ENCODE measurements around the gene GCC1.

The GCC1 gene

GRCh38 chr7:127585044-127585953, at the start of gene GCC1:
Gene GCC1 (minus strand): TSS chr7:127585596. CDS start chr7:127585182, 414 bp downstream.
- peak; percentile 87 for DNase-seq (ENCODE audit: low read depth, low spot score)

- no peak for DNase-seq (ENCODE audit: low read depth, low spot score)
These were observed 47.0 kb upstream of the GCC1 start for GRCh38 chr7:127632276-127632910.

GRCh38 chr7:127629268-127629854, 44.0 kb upstream of the GCC1 start:
- no peak for DNase-seq (ENCODE audit: low read depth, low spot score)

GRCh38 chr7:127628445-127628844, 43.0 kb upstream of the GCC1 start:
- no peak for DNase-seq (ENCODE audit: low read depth, low spot score)

- DNase-seq (ENCODE audit: low read depth, low spot score) = no peak
These were observed 39.9 kb upstream of the GCC1 start for GRCh38 chr7:127625331-127625730.

GRCh38 chr7:127620406-127621233, 35.2 kb upstream of the GCC1 start:
- DNase-seq (ENCODE audit: low read depth, low spot score) = no peak

GRCh38 chr7:127619681-127620405, 34.4 kb upstream of the GCC1 start:
- no peak for DNase-seq (ENCODE audit: low read depth, low spot score)

- no peak for DNase-seq (ENCODE audit: low read depth, low spot score)
These were observed 33.4 kb upstream of the GCC1 start for GRCh38 chr7:127618775-127619174.

- DNase-seq (ENCODE audit: low read depth, low spot score) = no peak
These were observed 32.6 kb upstream of the GCC1 start, which contains the start of gene PAX4 for GRCh38 chr7:127618042-127618441. Gene PAX4 (minus strand): TSS chr7:127618142. CDS start chr7:127615928, 2,214 bp downstream.

- DNase-seq (ENCODE audit: low read depth, low spot score) = no peak
These were observed 31.3 kb upstream of the GCC1 start for GRCh38 chr7:127616724-127617123.

GRCh38 chr7:127612263-127612662, 26.9 kb upstream of the GCC1 start:
- DNase-seq (ENCODE audit: low read depth, low spot score) = no peak

GRCh38 chr7:127609297-127609696, 23.9 kb upstream of the GCC1 start:
- no peak for DNase-seq (ENCODE audit: low read depth, low spot score)

- no peak for DNase-seq (ENCODE audit: low read depth, low spot score)
These were observed 23.1 kb upstream of the GCC1 start for GRCh38 chr7:127608446-127608845.

GRCh38 chr7:127600885-127601284, 15.5 kb upstream of the GCC1 start:
- no peak for DNase-seq (ENCODE audit: low read depth, low spot score)

- DNase-seq (ENCODE audit: low read depth, low spot score) = no peak
These were observed 12.9 kb upstream of the GCC1 start for GRCh38 chr7:127598318-127598717.

- no peak for DNase-seq (ENCODE audit: low read depth, low spot score)
These were observed 10.3 kb upstream of the GCC1 start for GRCh38 chr7:127595737-127596136.

- no peak for DNase-seq (ENCODE audit: low read depth, low spot score)
These were observed 9.1 kb upstream of the GCC1 start for GRCh38 chr7:127594490-127594889.

GRCh38 chr7:127592550-127592949, 7.2 kb upstream of the GCC1 start:
- no peak for DNase-seq (ENCODE audit: low read depth, low spot score)

GRCh38 chr7:127591591-127591990, 6.2 kb upstream of the GCC1 start:
- no peak for DNase-seq (ENCODE audit: low read depth, low spot score)

- no peak for DNase-seq (ENCODE audit: low read depth, low spot score)
These were observed 5.8 kb upstream of the GCC1 start for GRCh38 chr7:127591189-127591588.

- no peak for DNase-seq (ENCODE audit: low read depth, low spot score)
These were observed 4.5 kb upstream of the GCC1 start for GRCh38 chr7:127589896-127590295.

Data from activated CD4-positive, CD25-positive, alpha-beta regulatory T cell treated with anti-CD3 and anti-CD28 coated beads, Interleukin-2, amount 50 U/mL, for 16 hours (primary cell).